ENCODE results near the gene LINC00632. TPM values are rescaled to one million over a fixed set of nuclear protein-coding genes. Genes with fewer than 3 reads are reported as not detected.

Gene LINC00632
- total RNA-seq, result 100 to 1,000 TPM in 1 of 7 donors, 10 to 100 TPM in 6; 18.0 to 143 (median 47.6) TPM
- polyA plus RNA-seq, result 1 to 10 TPM in 1 of 3 donors, under 1 TPM in 2; 0.12 to 1.2 (median 0.57) TPM
- long read RNA-seq, donor 1, result 0 reads
- long read RNA-seq, donor 2, partial matches to known transcripts, result 0 of 1 reads
- long read RNA-seq, donor 2, other reads (novel, unspliced or antisense), result 0 of 1 reads

DNA sequence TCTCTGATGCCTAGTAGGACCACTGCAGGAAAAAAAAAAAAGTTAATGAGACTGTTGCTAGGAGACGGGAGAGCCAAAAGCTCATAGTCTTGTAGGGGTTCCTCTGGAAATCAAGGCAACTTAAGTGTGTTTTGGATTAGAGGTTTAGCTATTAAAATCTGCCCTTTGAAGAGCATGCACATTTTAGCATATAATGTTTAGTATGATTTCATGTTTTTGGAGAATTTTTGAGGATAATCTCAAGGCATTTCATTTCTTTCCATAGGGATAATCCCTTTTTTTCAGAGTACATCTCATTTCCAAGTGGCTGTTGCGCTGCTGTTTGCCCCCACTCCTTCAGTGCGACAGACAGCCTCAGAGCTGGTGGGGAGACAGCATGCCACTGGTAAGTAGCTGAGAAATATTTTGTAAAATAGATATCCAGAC, at the start of gene LINC00632:
Gene LINC00632, plus strand, starts transcription at position 339 of the 426 bp plus-strand sequence.
- H3K27ac ChIP-seq, result no peak within 1 kb of the TSS
- H3K4me3 ChIP-seq, result peak within 1 kb of the TSS in 3 of 8 donors; percentile 4 to 8 (median 4)
- intact Hi-C loops (cut with DNase I; ENCODE audit: low total_unique reads), result no loop called here
- no peaks in the 10 kb centered on the region for H3K9me3 ChIP-seq
- H3K36me3 ChIP-seq, result no peaks in the 10 kb centered on the region
- H3K27me3 ChIP-seq (replicated peaks in 1 of 7), result peaks cover 0 to 22% (median 4%) of the 10 kb centered on the region in 7 donors
- 59 to 85% (median 77%) methylated on average over 3 of the region's 3 CpGs for WGBS, 5 donors
- TF ChIP-seq, protein P1, sequence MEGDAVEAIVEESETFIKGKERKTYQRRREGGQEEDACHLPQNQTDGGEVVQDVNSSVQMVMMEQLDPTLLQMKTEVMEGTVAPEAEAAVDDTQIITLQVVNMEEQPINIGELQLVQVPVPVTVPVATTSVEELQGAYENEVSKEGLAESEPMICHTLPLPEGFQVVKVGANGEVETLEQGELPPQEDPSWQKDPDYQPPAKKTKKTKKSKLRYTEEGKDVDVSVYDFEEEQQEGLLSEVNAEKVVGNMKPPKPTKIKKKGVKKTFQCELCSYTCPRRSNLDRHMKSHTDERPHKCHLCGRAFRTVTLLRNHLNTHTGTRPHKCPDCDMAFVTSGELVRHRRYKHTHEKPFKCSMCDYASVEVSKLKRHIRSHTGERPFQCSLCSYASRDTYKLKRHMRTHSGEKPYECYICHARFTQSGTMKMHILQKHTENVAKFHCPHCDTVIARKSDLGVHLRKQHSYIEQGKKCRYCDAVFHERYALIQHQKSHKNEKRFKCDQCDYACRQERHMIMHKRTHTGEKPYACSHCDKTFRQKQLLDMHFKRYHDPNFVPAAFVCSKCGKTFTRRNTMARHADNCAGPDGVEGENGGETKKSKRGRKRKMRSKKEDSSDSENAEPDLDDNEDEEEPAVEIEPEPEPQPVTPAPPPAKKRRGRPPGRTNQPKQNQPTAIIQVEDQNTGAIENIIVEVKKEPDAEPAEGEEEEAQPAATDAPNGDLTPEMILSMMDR (IDR thresholded peaks at IDR 0.05 in 8 of 11, conservative IDR thresholded peaks at IDR 0.05 in 3 of 11), result no peak
- TF ChIP-seq POLR2A (IDR thresholded peaks at IDR 0.05), result no peak
- TF ChIP-seq POLR2AphosphoS5 (IDR thresholded peaks at IDR 0.05), result no peak
- DNase-seq, result no peak
- H3K4me1 ChIP-seq, result no peaks in the 10 kb centered on the region

DNA sequence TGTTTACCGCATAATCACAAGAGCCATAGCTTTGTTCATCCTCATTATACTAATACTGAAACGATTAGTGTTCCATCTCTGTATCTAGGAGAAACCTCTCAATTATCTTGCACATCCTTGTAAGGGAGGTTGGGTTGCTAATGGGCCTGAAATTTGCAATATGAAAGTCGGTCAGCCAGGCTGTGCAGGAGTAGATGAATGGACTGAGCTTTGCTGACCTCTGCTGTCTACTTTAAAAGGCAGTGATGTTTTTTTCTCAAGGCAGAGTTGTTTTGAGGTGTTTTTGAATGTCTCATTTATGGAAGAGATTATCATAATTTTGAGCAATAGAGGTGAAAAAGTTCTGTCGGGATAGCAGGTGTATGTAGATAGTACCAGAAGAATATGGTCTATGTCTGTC, 47.9 kb upstream of the LINC00632 start:
- H3K27me3 ChIP-seq (replicated peaks in 1 of 7), result peaks cover 0 to 3% (median 0%) of the 10 kb centered on the region in 7 donors
- TF ChIP-seq, protein P1 (IDR thresholded peaks at IDR 0.05 in 8 of 11, conservative IDR thresholded peaks at IDR 0.05 in 3 of 11), result no peak
- TF ChIP-seq POLR2AphosphoS5 (IDR thresholded peaks at IDR 0.05), result no peak
- no peak for TF ChIP-seq POLR2A (IDR thresholded peaks at IDR 0.05)
- intact Hi-C loops (cut with DNase I; ENCODE audit: low total_unique reads), result no loop called here
- 51 to 59% (median 57%) methylated on average over 4 of the region's 4 CpGs for WGBS, 5 donors
- DNase-seq, result no peak
- H3K4me1 ChIP-seq, result no peaks in the 10 kb centered on the region
- no peaks in the 10 kb centered on the region for H3K36me3 ChIP-seq
- H3K9me3 ChIP-seq, result no peaks in the 10 kb centered on the region
- H3K27ac ChIP-seq, result no peak overlapping the region
- no peak overlapping the region for H3K4me3 ChIP-seq

DNA sequence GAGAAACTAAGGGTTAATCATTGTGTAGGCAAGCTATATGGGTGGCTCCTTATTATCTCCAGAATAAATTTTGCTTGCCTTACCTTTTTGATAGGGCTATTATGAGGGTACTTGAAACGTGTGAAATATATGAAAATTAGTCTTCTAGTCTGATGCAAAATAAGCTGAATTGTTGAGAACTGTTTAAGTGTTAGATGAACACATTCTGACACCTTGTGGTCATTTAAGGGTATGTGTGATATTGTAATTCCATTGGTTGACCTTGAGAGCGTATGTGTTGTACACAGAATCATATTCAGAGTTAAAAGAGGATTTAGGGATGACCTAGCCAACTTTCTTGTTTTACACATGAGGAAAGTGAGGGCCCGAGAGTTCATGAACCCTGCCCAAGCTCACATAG, 44.6 kb upstream of the LINC00632 start:
- no peak for TF ChIP-seq POLR2A (IDR thresholded peaks at IDR 0.05)
- TF ChIP-seq POLR2AphosphoS5 (IDR thresholded peaks at IDR 0.05), result no peak
- TF ChIP-seq, protein P1 (IDR thresholded peaks at IDR 0.05 in 8 of 11, conservative IDR thresholded peaks at IDR 0.05 in 3 of 11), result peak in 2 of 11 experiments; percentile 16 to 19
- intact Hi-C loops (cut with DNase I; ENCODE audit: low total_unique reads), result no loop called here
- Histone ChIP-seq H3K27ac (no peak overlapping the region), H3K27me3 (replicated peaks in 1 of 7) (peaks cover 0 to 3% (median 0%) of the 10 kb centered on the region in 7 donors), H3K9me3 (no peaks in the 10 kb centered on the region), H3K36me3 (no peaks in the 10 kb centered on the region), H3K4me3 (no peak overlapping the region), H3K4me1 (no peaks in the 10 kb centered on the region)
- DNase-seq, result no peak
- 33 to 46% (median 42%) methylated on average over 3 of the region's 3 CpGs for WGBS, 5 donors

DNA sequence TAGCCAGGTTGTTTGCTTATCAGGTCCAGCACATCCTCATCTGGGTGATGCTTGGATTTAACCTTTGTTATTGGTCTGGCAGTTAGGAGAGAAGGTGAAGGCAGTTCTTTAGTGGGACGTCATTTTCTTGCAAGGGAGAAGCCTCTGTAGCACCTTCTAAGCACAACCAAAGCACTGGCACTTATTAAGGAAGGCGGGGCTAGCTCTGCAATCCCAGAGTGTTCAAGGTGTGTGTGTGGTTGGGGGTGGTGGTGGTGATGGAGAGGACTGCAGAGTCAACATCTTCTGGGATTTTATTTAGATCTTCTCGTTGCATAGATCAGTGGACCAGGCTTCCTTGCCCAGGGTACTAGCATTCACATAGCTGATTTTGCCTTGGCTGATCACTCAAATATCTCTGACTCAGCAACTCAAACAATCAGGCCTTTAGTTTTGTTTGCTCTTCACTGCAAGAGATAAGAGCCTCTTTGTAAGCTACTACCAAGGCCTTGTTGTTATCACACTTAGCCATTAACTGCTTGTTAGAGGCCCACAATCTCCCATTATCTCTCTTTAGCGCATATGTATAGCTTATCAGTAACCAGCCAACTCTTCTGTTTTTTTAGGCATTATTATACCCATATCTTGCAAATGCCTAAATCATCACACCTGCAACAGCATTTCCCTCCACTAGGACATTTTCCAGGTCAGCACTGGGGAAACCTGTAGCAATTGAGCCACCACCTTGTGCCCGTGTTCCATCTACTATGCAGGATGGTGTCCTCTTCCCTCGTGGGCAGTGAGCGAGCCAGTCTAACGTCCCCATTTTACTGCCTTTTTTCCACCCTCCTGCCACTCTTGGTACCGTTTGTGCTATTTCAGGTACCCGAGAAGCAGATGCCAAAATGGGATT, 36.5 kb upstream of the LINC00632 start:
- intact Hi-C loops (cut with DNase I; ENCODE audit: low total_unique reads), result no loop called here
- H3K36me3 ChIP-seq, result no peaks in the 10 kb centered on the region
- no peaks in the 10 kb centered on the region for H3K27me3 ChIP-seq (replicated peaks in 1 of 7)
- TF ChIP-seq POLR2A (IDR thresholded peaks at IDR 0.05) (no peak), POLR2AphosphoS5 (IDR thresholded peaks at IDR 0.05) (no peak)
- TF ChIP-seq, protein P1 (IDR thresholded peaks at IDR 0.05 in 8 of 11, conservative IDR thresholded peaks at IDR 0.05 in 3 of 11), result no peak
- 65 to 79% (median 71%) methylated on average over 10 of the region's 10 CpGs for WGBS, 5 donors
- DNase-seq, result no peak
- H3K9me3 ChIP-seq, result no peaks in the 10 kb centered on the region
- H3K4me1 ChIP-seq, result no peaks in the 10 kb centered on the region
- H3K27ac ChIP-seq, result no peak overlapping the region
- H3K4me3 ChIP-seq, result no peak overlapping the region

Data from spleen (tissue), 13 donors.